NOMO-1 (cell line): ENCODE measurements around the gene DDX54.
"Not testable (repeated sequence)": the region's sequence is repeated elsewhere in the genome, so short reads cannot be mapped to it uniquely, and the experiment has no call there.

Experiments used
- DNase-seq, 2 experiments: peaks; one replicate each; lab custom pipeline; 2025; ENCODE audit not compliant: unreplicated experiment in 2 of 2; lab: John Stamatoyannopoulos, UW

Gene DDX54

DNA sequence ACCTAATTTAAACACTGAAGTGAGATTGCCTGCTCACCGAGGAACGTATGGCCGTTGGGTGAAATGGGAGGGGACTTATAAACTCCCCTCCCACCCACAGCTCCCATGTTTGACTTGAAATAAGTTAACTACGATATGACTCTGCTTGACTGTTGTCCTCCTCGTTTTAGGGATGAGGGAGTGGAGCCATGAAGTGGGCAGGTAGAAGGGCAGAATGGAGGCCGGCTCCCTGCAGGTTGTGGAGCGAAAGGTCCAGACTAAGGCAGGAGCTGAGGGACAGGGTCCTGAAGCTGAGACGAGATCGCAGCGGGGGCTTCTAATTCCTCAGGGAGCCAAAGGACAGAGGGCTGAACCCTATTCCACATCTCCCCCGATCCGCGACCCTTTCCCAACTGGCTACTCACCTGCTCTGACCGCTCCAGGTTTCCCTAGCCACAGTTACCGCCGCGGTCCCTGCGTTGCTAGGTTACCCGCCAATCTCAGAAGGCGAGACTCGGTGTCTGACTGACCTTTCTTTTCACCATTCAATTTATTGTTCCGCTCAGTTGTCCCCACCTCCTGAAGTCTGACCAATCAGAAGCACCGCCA, 35.4 kb upstream of the DDX54 start:
- DNase-seq = peak; percentile 7 to 20

DNA sequence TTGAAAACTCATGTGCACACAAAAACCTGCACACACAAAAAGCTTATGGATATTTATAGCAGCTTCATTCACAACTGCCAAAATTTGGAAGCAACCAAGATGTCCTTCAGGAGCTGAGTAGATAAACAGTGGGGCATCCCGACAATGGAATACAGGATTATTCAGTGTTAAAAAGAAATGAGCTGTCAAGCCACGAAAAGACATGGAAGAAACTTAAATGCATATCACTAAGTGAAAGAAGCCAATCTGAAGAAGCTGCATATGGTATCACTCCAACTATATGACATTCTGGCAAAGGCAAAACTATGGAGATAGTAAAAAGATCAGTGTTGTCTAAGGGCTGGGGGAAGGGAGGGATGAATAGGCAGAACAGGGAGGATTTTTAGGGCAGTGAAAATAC, 30.7 kb upstream of the DDX54 start:
- DNase-seq = no peak

DNA sequence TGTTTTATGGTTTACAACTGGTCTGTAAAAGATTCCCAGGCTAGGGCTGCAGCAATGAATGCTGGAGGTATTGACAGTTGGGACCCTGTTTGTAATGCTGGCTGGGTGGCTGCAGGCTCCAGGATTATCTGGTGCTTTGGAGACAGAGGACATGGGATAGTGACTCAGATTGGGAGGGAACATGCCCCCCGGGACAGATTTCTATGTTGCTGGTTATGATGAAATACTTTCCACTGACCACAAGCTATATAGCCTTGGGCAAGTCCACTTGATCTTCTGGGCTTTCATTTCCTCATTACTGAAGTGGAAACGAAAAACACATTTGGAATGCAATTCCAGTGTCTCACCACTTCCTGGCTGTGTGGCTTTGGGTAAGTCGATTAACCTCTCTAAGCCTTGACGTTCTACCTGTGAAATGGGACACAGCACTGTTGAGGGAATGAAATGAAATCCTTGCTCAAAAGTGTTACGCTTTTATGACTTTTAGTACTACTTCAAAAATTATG, 29.7 kb upstream of the DDX54 start:
- DNase-seq = peak; percentile 83 to 97

DNA sequence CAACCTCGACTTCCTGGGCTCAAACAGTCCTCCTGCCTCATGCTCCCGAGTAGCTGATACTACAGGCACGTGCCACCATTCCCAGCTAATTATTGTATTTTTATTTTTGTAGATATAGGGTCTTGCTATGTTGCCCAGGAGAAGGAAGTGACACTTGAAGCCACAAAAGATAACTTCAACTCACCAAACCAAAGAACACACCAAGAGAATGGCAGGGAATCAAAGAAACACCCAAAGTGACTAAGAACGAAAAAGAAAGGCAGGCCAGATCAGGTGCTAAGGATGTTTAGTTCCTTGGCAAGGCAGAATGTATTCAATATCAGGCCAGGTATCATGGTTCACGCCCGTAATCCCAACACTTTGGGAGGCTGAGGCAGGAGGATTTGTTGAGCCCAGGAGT, 25.9 kb upstream of the DDX54 start:
- no peak for DNase-seq

DNA sequence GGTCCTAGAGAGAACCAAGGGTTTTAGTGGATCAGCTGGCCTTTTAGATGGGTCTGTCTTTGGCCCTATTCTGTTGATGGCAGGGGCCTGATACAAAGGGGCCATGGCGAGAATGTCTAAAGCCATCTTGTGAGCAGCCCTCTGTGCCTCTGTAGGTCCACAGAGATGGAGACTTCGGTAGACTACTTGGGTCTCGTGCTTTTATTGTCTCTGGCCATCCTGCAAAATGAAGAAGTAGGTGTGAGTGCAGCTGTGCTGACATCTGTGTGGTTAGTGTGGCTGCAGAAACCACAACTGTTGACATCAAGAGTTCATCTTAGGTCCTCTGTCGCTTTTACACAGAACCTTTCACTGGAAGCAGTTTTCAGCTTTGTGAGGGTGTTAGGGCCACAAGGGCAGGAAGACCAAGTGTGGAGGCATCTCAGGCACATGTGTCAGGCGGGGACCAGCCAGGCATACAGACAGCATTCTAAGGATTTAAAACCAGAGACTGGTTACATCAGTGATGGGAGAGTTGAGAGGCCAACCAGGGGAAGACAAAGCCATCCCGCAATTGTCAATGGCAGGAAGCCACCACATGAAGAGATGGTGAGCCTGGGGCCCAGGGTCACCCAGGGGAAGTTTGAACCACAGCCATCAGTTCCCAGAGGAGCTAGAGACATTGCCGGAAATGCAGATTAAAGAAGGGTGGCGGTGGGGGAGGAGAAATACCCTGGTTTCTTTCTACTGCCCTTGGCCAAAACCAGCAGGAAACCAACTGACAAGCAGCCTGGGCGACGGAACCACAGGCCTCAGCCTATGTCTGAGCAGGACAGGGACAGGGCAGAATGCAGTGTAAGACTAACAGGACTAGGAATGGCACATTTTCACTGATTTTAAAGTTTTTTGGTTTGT, 23.0 kb upstream of the DDX54 start:
- DNase-seq = peak; percentile 96 to 98

DNA sequence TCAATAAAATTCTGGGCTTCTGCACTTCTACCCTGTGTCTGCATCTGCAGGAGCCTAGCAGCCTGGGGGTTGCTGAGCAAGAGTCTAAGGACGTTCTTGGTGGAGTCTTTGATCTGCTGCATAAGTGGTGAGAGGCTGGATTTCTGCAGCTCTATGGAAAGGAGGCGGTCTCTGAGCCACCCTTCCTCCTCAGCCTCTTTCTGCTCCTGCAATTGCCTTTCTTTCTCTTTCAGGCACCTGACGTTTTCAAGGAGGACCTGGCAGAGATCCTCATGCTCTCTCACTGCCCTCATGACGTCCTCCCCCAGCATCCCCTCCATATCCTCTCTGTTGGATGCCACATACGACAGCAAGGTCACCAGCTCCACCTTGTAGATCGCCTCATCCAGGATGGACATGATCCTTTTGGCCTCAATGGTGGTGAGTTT, 22.3 kb upstream of the DDX54 start:
- DNase-seq = peak; percentile 12 to 36

DNA sequence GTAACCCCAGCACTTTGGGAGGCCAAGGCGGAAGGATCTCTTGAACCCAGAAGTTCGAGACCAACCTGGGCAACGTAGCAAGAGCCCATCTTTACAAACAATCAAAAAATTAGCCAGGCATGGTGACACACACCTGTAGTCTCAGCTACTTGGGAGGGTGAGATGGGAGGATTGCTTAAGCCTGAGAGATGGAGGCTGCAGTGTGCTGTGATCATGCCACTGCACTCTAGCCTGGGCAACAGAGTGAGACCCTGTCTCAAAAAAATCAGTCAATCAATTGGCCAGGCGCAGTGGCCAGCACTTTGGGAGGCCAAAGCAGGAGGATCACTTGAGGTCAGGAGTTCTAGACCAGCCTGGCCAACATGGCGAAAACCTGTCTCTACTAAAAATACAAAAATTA, 21.5 kb upstream of the DDX54 start:
- DNase-seq = not testable (repeated sequence)

DNA sequence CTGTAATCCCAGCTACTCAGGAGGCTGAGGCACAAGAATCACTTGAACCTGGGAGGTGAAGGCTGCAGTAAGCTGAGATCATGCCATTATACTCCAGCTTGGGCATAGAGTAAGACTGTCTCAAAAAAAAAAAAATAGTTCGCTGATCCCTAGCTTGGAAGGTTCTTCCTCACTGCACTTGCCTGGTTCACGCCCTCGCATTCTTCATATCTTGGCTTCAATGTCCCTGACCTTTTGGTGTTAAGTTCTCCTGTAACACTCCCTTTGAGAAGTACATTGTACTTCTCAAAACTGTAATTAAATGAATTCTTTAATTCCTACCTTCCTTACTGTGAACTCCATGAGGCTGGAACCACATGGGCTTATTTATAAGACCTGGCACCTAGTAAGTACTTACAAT, 19.5 kb upstream of the DDX54 start:
- no peak for DNase-seq

DNA sequence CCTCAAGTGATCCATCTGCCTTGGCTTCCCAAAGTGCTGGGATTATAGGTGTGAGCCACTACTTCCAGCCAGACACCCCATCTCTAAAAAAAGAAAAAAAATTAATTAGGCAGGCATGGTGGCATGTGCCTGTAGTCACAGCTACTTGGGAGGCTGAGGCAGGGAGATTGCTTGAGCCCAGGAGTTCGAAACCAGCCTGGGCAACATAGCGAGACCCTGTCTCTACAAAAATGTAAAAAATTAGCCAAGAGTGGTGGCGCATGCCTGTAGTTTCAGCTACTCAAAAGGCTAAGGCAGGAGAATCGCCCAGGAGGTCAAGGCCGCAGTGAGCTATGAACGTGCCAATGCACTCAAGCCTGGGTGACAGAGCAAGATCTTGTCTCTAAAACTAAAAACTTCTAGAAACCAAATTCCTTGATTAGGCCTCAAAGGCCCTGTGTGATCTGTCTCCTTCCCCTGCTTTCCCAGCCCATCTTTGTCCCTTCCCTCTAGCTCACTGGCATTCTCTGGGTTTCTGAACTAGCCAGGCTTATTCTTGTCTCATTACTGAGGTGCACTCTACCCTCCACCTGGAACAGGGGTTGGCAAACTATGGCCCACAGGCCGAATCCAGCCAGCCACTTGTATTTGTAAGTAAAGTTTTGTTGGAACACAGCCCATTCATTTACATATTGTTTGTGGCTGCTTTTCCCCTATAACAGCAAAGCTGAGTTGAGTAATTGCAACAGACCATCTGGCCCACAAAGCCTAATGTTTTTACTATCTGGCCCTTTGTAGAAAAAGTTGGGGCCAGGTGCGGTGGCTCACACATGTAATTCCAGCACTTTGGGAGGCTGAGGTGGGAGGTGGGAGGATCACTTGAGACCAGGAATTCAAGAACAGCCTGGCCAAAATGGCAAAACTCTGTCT, 18.8 kb upstream of the DDX54 start:
- peak; percentile 27 to 43 for DNase-seq

DNA sequence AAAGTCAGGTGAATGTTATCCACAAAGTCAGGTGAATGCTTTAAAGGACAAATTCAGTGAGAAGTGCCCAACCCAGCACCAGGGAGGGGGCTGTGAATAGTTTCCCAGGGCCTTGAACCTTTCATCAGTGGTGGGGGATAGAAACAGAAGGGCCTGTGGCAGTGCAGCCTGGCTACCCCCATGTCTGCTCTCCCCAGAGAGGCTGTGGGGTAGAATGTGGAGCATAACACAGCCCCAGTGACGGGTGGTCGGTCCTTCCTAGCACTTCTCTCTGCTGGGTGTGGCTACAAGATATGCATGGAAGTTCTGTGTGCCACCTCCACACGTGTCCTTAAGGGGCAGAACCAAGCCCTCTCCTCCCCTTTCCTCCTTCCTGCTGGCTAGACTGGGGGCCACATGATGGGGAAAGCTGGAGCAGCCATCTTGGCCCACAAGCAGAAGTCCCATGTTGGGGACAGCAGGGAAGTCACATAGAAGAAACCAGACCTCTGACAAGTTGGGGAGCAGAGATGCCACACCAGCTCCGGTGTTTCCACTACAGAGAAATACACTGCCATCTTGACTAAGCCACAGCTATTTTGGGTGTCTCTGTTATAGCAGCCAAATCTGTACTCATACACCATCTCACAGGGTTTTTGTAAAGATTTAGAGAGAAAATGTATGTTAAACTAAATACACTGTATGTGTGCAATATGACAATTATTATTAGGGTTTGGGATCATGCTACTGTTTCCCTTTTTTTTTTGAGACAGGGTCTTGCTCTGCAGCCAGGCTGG, 17.2 kb upstream of the DDX54 start:
- DNase-seq = no peak

DNA sequence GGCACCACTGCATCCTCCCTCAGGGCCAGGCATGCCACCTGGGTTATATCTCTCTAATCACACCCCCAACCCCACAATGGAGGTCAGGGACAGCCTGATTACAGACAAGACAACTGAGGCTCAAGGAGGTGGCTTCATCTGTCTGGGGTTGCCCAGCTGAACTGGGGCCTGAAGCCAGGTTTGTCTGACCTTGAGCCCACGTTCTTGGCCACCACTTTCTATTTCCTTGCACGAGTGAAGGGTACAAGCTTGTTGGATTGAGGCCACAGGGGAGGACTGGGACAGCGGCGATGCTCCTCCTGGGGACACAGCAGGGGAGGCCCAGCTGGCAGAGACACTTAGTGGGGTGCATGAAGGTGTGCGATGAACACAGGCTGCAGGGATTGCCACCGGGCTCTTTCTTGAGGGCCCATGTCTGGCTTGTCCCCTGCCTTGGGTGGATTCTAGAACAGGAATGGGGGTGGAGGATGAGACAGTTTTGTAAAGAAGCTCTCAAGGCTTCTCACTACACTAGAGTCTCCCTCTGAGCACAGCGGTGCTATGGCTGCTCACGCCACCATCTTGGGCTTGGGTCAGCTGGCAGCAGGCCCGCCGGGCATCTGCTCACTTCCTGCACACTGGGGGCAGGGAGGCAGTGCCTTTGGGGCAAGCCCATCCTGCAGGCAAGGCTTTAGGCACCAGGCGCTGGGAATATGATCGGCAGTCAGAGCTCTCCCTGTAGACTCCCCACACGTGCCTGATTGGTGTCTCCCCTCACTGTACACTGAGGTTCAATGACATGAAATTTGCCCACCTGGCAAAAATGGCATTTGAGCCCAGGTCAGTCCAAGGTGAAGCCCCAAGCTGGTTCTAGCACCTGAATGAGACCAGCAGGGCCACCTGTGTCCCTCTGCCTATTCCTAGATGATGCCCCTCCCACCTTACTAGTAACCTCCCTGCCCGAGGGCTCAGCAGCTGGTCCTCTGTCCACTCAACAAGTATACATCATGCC, 16.2 kb upstream of the DDX54 start:
- no peak for DNase-seq

DNA sequence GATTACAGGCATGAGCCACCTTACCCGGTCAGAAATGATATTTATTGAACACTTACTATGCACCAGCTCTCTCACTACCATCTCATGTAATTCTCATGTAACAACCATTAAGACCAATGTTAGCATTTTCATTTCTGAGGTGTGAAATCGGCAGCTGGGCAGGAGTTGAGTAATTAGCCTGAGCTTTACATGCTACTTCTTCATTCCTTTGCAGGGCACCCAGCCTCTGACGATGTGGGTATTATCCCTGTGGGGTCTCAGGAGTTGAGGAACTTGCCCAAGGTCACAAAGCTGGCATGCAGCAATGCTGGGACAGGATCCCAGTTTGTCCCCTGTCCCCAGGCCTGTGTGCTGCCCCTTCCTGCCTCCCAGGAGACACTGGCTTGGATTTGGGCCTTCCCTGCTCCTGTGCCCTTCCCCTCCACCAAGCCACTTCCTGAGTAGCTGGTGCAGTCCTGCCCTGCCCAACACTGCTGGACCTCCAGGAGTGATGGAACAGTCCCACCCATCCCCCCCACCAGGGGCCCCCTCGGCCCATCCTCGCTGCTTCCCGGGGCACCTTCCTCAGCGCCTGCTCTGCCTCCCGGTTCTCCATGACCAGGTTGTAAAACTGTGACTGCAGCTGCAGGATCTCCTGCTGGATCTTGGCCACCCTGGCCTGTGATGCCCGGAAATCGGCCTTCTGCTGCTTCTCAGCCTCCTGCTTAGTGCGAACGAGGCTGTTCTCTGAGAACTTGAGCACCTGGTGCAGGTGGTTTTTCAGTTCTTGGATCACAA, 14.9 kb upstream of the DDX54 start:
- peak; percentile 8 to 69 for DNase-seq

DNA sequence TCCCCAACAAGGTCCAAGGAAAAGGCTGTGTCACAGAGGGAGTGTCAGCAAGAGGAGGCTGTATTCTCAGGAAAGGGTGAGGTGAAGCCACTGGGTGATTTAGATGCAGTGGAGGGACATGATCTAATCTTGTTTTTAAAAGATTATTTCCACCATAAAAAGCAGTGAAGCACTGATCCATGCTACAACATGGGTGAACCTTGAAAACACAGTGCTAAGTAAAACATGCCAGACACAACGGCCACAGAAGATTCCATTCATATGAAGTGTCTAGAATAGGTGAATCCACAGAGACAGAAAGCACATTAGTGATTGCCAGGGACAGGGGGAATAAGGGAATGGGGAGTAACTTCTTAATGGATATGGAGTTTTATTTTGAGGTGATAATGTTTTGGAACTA, 13.0 kb upstream of the DDX54 start:
- DNase-seq = no peak

DNA sequence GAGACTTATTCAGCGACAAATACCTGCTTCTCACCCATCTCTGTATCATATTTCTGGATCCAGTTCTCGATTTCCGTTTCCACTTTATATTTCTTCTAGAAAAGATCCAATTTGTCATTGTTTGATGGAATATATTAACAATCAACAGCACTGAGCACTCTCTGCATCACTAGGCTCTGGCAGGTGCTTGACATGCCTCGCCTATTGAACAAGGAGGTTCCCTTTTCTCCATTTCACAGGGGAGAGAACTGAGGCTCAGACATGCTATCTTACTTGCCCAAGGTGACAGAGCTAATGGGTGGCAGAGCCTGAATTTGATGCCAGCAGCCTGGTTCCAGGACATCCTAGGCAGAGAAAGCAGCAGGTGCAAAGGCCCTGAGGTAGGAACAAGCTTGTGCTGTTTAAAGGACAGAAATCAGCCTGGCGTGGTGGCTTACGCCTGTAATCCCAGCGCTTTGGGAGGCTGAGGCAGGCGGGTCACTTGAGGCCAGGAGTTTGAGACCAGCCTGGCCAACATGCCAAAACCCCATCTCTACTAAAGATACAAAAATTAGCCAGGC, 12.3 kb upstream of the DDX54 start:
- no peak for DNase-seq

DNA sequence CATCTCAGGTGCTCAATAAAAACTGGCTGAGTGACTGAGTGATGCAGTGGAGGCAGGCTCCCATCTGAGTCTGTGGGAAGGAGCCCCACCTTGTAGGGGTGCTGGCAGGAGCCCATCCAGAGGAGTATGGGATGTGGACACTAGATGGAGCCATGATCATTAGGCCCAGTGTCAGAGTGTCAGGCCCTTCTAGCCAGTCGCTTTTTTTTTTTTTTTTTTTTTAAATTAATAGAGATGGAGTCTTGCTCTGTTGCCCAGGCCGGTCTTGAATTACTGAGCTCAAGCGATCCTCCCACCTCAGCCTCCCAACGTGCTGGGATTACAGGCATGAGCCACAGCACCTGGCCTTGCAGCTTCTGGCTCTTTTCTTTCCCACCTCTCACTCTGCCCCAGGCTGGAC, 11.7 kb upstream of the DDX54 start:
- peak; percentile 69 to 74 for DNase-seq

DNA sequence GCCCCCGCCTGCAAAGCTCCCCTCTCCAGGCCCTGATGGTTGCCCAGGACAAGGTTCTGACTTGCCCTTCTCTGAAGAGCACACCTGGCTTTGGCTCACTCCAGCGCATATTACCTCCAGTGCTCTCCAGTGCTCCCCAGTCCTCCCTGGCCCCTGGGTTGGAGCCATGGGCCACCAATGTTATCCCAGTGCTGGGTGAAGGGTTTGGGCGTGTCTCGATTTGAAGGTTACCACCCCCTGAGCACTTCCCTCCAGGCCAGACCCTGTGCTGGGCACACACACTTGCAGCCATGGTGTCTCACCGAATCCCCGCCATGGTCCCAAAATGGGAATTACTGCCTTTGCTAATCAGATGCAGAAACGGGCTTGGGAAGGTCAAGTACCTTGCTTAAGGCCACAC, 11.3 kb upstream of the DDX54 start:
- DNase-seq = no peak

DNA sequence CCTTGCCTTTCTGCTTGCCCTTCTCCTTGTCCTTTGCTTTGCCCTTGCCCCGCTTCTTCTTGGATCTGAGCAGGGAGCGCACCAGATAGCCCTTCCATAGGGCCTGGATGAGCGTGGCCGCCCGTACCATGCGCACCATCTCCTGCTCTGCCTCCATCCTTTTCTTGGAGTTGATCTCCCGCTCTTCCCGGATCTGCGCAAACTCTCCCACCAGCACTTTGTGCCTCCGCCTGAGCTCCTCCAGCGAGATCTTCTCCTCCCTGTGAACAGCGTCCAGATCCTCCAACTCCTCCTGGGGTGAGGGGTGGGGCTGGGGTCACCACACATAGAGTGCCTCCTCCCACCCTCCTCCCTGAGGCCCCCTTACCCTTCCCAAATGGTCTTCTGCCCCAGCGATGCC, 10.3 kb upstream of the DDX54 start:
- no peak for DNase-seq

DNA sequence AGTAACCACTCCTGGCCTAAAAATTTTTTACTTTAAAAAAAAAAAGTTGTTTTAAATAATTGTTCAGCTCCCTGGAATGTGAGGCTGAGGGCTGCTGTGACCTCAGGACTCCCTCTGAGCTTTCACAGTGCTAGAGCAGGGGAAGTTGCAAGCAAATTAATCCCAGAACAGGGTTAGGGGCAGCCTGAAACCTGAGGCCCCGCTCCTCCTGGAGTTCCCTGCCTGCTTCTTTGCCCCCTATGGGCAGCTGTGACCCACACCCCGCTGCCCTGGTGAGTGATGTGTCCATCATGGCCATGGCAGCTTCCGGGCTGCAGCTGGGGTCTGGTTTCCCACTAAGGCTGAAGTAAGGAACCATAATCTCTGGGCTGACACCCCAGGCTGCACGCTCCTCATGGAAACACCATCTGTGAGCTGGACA, 9.7 kb upstream of the DDX54 start:
- DNase-seq = no peak
